Heart right ventricle (tissue), 16 donors: ENCODE results near the gene KCTD10. TPM values are rescaled to one million over a fixed set of nuclear protein-coding genes. Genes with fewer than 3 reads are reported as not detected.

Experiments used
- ATAC-seq, 8 donors: fragments of 200-7000 bp; cut with Tn5 transposase; one replicate each; pipeline ENCODE4 v1.9.1; 2020; ENCODE audit warnings: mild to moderate bottlenecking in 8 of 8, moderate library complexity in 8 of 8, moderate number of reproducible peaks in 1 of 8
- DNase-seq, 2 donors: peaks; one replicate each; pipeline ENCODE4 v3.0.0-alpha.2; 2020
- H3K27ac ChIP-seq, 10 donors: fragments of 200-600 bp; sonication (generic) in 2 of 10; one replicate each; pipeline versions ENCODE4 v1.5.0 to v1.8.0; 2020 to 2022; ENCODE audit warnings: mild to moderate bottlenecking in 3 of 10
- H3K27me3 ChIP-seq, 7 donors: fragments of 200-600 bp; one replicate each; pipeline ENCODE4 v1.8.0; 2021 to 2022; ENCODE audit warnings: mild to moderate bottlenecking in 2 of 7
- H3K36me3 ChIP-seq, 9 donors: fragments of 200-600 bp; sonication (generic) in 1 of 9; one replicate each; pipeline versions ENCODE4 v1.5.0 to v1.8.0; 2020 to 2022; ENCODE audit warnings: mild to moderate bottlenecking in 2 of 9
- H3K4me1 ChIP-seq, 9 donors: fragments of 200-600 bp; sonication (generic) in 1 of 9; one replicate each; pipeline versions ENCODE4 v1.5.0 to v1.8.0; 2020 to 2022; ENCODE audit warnings: mild to moderate bottlenecking in 4 of 9
- H3K4me3 ChIP-seq, 10 donors: fragments of 200-600 bp; sonication (generic) in 2 of 10; one replicate each; pipeline versions ENCODE4 v1.5.0 to v1.8.0; 2020 to 2022; ENCODE audit warnings: mild to moderate bottlenecking in 7 of 10, moderate library complexity in 2 of 10
- H3K9me3 ChIP-seq, 11 donors: fragments of 200-600 bp in 10 of 11; sonication (generic) in 2 of 11; one replicate each; pipeline versions ENCODE4 v1.5.0 to v1.8.0; 2013 to 2022; ENCODE audit warnings: mild to moderate bottlenecking in 2 of 11, control low read depth in 1 of 11, moderate library complexity in 1 of 11
- CTCF ChIP-seq, 9 donors: fragments of 200-600 bp; sonication (generic) in 2 of 9; IDR thresholded peaks; one replicate each; pipeline versions ENCODE4 v1.5.0 to v1.8.0; 2021 to 2022; ENCODE audit warnings: antibody characterized with exemption in 9 of 9, mild to moderate bottlenecking in 5 of 9, moderate library complexity in 1 of 9
- WGBS, 2 donors: extraction: QIAGEN DNeasy Blood & Tissue Kit; methylation state at CpG; one replicate each; pipeline ENCODE4 v1.1.7; 2013; ENCODE audit warnings: inconsistent platforms in 1 of 2; 5-methylcytosine and 5-hydroxymethylcytosine counted together
- intact Hi-C, 10 donors: fragments of 100-400 bp; cut with DNase I; formaldehyde crosslinking; loops; one replicate each; pipeline versions ENCODE4 v1.11.1 to v1.14.2; 2022
- polyA plus RNA-seq, 2 donors: library from polyadenylated mRNA; stranded (reverse); fragments of 200-250 nt; gene quantifications; one replicate each; pipeline ENCODE4 v1.2.3, GENCODE V29; 2013
- total RNA-seq, 10 donors: library from RNA; stranded (reverse); fragmentation: NEBNext Ultra II Directional in 3 of 10; extraction: Animal tissue kit (Norgen Biotek cat#: 25700) in 3 of 10; gene quantifications; one replicate each; pipeline versions ENCODE4 v1.2.1 to v1.2.4, GENCODE V29; 2021 to 2023
- donor health status: Arrhythmogenic right ventricular cardiomyopathy.
- donor health status: ischemic (EF 13 %, LVEDD 7.1; RV severe dilation, severe dysfunction).
- donor health status: healthy with polysubstance abuse.
- donor health status: DM: no; HTN: yes; CAD: no.
- donor health status: DM: no; HTN: no; CAD: no.
- donor health status: ischemic (EF 25% LVEDD 6.9; RV normal size, moderate dysfunction).
- donor health status: ischemic (EF 25% LVEDD 5.7; RV mildly dilated, moderate dysfunction).
- donor health status: healthy.
- donor health status: DM: yes; HTN: yes; CAD: no.
- donor health status: Ischemic cardiomyopathy.
- donor health status: ischemic (EF 35%, LVEDD 5.7; RV mildly dilated, moderate dysfunction).
- donor health status: nonischemic (EF 11% LVEDD 7.7; RV severe dilation, severe dysfunction).
- donor health status: DM: yes; HTN: yes; CAD: no.
- donor health status: PGD.
- donor health status: ischemic (EF 29% LVEDD 5.4; RV normal size, mild dysfunction).
- donor health status: nonischemic (EF 23%, LVEDD 6.1; RV moderate dilation, normal function).

Gene KCTD10
- total and polyA plus RNA-seq, 12 donors, result 13.6 to 64.9 (median 31.9) TPM

- H3K9me3 ChIP-seq, result no peaks in the 10 kb centered on the region
- DNase-seq (peak; percentile 61 to 76), ATAC-seq (peak in 7 of 8 donors; percentile 29 to 83 (median 69))
- H3K36me3 ChIP-seq, result peaks cover 0 to 98% (median 57%) of the 10 kb centered on the region in 9 donors
- 35 to 41% methylated on average over 11 of the region's 11 CpGs for WGBS, 2 donors
- H3K27me3 ChIP-seq, result no peaks in the 10 kb centered on the region
- H3K4me3 ChIP-seq, result no peak overlapping the region
- intact Hi-C loops, result loop anchor here in 9 of 10 donors (1.0 to 5.0 kb wide), 10 partner anchors 53 to 263 kb away; partner anchors contain the start of genes MMAB (in 3 of the 9) and MVK (in 3 of the 9)
- H3K4me1 ChIP-seq, result peaks cover 9 to 56% (median 37%) of the 10 kb centered on the region in 9 donors
- TF ChIP-seq CTCF (IDR thresholded peaks at IDR 0.05), result peak; percentile 76 to 92 (median 90)
- H3K27ac ChIP-seq, result peak overlapping the region in 9 of 10 donors; percentile 62 to 93 (median 82)
Measured at GRCh38 chr12:109518820-109519665, 41.9 kb upstream of the KCTD10 start.

- Histone ChIP-seq H3K4me3 (no peak overlapping the region), H3K36me3 (peaks cover 0 to 98% (median 62%) of the 10 kb centered on the region in 9 donors), H3K27ac (peak overlapping the region in 9 of 10 donors; percentile 4 to 93 (median 82)), H3K4me1 (peaks cover 0 to 45% (median 31%) of the 10 kb centered on the region in 9 donors), H3K27me3 (no peaks in the 10 kb centered on the region), H3K9me3 (no peaks in the 10 kb centered on the region)
- ATAC-seq (peak in 4 of 8 donors; percentile 24 to 48 (median 40)), DNase-seq (peak in 1 of 2 donors; percentile 15)
- TF ChIP-seq CTCF (IDR thresholded peaks at IDR 0.05), result no peak
- 46 to 47% methylated on average over 6 of the region's 6 CpGs for WGBS, 2 donors
- intact Hi-C loops, result loop anchor here in 9 of 10 donors (1.0 to 5.0 kb wide), 10 partner anchors 55 to 265 kb away; partner anchors contain the start of genes MMAB (in 3 of the 9) and MVK (in 3 of the 9)
Measured at GRCh38 chr12:109517619-109518018, 40.5 kb upstream of the KCTD10 start.

- no peak for TF ChIP-seq CTCF (IDR thresholded peaks at IDR 0.05)
- no peak for DNase-seq
- H3K36me3 ChIP-seq, result peaks cover 0 to 98% (median 72%) of the 10 kb centered on the region in 9 donors
- no peak overlapping the region for H3K27ac ChIP-seq
- 92 to 93% methylated on average over 4 of the region's 4 CpGs for WGBS, 2 donors
- no peak for ATAC-seq
- H3K27me3 ChIP-seq, result no peaks in the 10 kb centered on the region
- intact Hi-C loops, result no loop called here
- no peak overlapping the region for H3K4me3 ChIP-seq
- H3K9me3 ChIP-seq, result no peaks in the 10 kb centered on the region
- H3K4me1 ChIP-seq, result peaks cover 0 to 39% (median 15%) of the 10 kb centered on the region in 9 donors
Measured at GRCh38 chr12:109513977-109514376, 36.9 kb upstream of the KCTD10 start.

GRCh38 chr12:109513051-109513450, 36.0 kb upstream of the KCTD10 start:
- ATAC-seq (no peak), DNase-seq (no peak)
- Histone ChIP-seq H3K4me3 (no peak overlapping the region), H3K27me3 (no peaks in the 10 kb centered on the region), H3K4me1 (peaks cover 0 to 30% (median 5%) of the 10 kb centered on the region in 9 donors), H3K36me3 (peaks cover 2 to 100% (median 72%) of the 10 kb centered on the region in 9 donors), H3K27ac (no peak overlapping the region), H3K9me3 (no peaks in the 10 kb centered on the region)
- WGBS, 2 donors, result 82 to 83% methylated on average over 8 of the region's 8 CpGs
- TF ChIP-seq CTCF (IDR thresholded peaks at IDR 0.05), result no peak
- intact Hi-C loops, result no loop called here
